Hepatocyte (in vitro differentiated cells): Measurements from ENCODE around the gene STMN1.

Experiments used
- CTCF ChIP-seq: fragments of 200-600 bp; sonication (generic); IDR thresholded peaks from 2 replicates; pipeline ENCODE4 v1.5.1; 2016; ENCODE audit warnings: antibody characterized with exemption, mild to moderate bottlenecking; ENCODE audit not compliant: poor library complexity
- EZH2phosphoT487 ChIP-seq: fragments of 200-600 bp; sonication (generic); IDR thresholded peaks from one replicate; pipeline ENCODE4 v1.6.1; 2018; ENCODE audit warnings: antibody characterized with exemption, mild to moderate bottlenecking, low read depth, moderate library complexity; ENCODE audit not compliant: unreplicated experiment, severe bottlenecking

- TF ChIP-seq CTCF, result no peak
- TF ChIP-seq EZH2phosphoT487, result no peak
These were observed 41.8 kb downstream of the STMN1 start for GRCh38 chr1:25864434-25864833.
